Activated naive CD4-positive, alpha-beta T cell treated with anti-CD3 and anti-CD28 coated beads, Interleukin-2, amount 50 U/mL, for 72 hours (primary cell): ENCODE results near the gene VASN. TPM values are rescaled to one million over a fixed set of nuclear protein-coding genes. Genes with fewer than 3 reads are reported as not detected.

ENCODE experiments used
- ATAC-seq, 2 donors: fragments of 150-1000 bp; cut with Tn5 transposase; 2 replicates each; pipeline ENCODE4 v1.10.0; 2021; ENCODE audit warnings: mild to moderate bottlenecking in 2 of 2, moderate library complexity in 2 of 2
- DNase-seq, 2 donors: peaks; one replicate each; pipeline ENCODE4 v3.0.0; 2021 to 2022; ENCODE audit warnings: low spot score in 2 of 2
- H3K27ac Mint-ChIP-seq, 2 donors: one replicate each; pipeline ENCODE4 v1.8.0; 2022; ENCODE audit warnings: mild to moderate bottlenecking in 2 of 2, mixed read lengths in 2 of 2
- H3K36me3 Mint-ChIP-seq, 2 donors: one replicate each; pipeline ENCODE4 v1.8.0; 2022; ENCODE audit warnings: mixed read lengths in 2 of 2
- H3K9me3 Mint-ChIP-seq, 2 donors: one replicate each; pipeline ENCODE4 v1.8.0; 2022; ENCODE audit warnings: mixed read lengths in 2 of 2
- total RNA-seq, 2 donors: library from RNA; stranded (reverse); gene quantifications; one replicate each; pipeline ENCODE4 v1.2.3, GENCODE V29; 2022

VASN gene
- total RNA-seq, 2 donors from 2014 or later = not detected

- peak overlapping the region in 1 of 2 donors; percentile 48 for H3K27ac Mint-ChIP-seq
- H3K9me3 Mint-ChIP-seq = no peaks in the 10 kb centered on the region
- H3K36me3 Mint-ChIP-seq = peaks cover 0 to 6% of the 10 kb centered on the region in 2 donors
- DNase-seq (no peak), ATAC-seq (no peak)
Measured at GRCh38 chr16:4347010-4347409, 24.6 kb upstream of the VASN start.

- H3K27ac Mint-ChIP-seq = peak overlapping the region in 1 of 2 donors; percentile 65
- H3K9me3 Mint-ChIP-seq = no peaks in the 10 kb centered on the region
Measured at GRCh38 chr16:4347765-4348509, 23.7 kb upstream of the VASN start.

GRCh38 chr16:4349332-4349731, 22.3 kb upstream of the VASN start:
- ATAC-seq (no peak), DNase-seq (no peak)
- Mint-ChIP-seq H3K9me3 (no peaks in the 10 kb centered on the region), H3K36me3 (peaks cover 0 to 6% of the 10 kb centered on the region in 2 donors), H3K27ac (no peak overlapping the region)

More at GRCh38 chr16:4347765-4348509, 23.7 kb upstream of the VASN start:
- ATAC-seq (no peak), DNase-seq (no peak)
- H3K36me3 Mint-ChIP-seq = peaks cover 0 to 6% of the 10 kb centered on the region in 2 donors

GRCh38 chr16:4350365-4350786, 21.3 kb upstream of the VASN start:
- Mint-ChIP-seq H3K27ac (peak overlapping the region; percentile 91 to 94), H3K36me3 (peaks cover 0 to 6% of the 10 kb centered on the region in 2 donors), H3K9me3 (no peaks in the 10 kb centered on the region)
- DNase-seq = peak in 1 of 2 donors; percentile 38
- ATAC-seq = no peak

GRCh38 chr16:4350787-4351659, 20.6 kb upstream of the VASN start, which contains the start of gene PAM16:
PAM16 (minus strand) TSS chr16:4351321; CDS start chr16:4351234, 87 bp downstream.
- Mint-ChIP-seq H3K9me3 (no peaks in the 10 kb centered on the region), H3K27ac (peak within 1 kb of the TSS; percentile 91 to 94), H3K36me3 (peaks cover 0 to 6% of the 10 kb centered on the region in 2 donors)
- ATAC-seq = peak; percentile 91 to 94
- peak; percentile 99 for DNase-seq

GRCh38 chr16:4351880-4352279, 19.8 kb upstream of the VASN start:
- H3K9me3 Mint-ChIP-seq = no peaks in the 10 kb centered on the region
- DNase-seq (no peak), ATAC-seq (no peak)
- H3K36me3 Mint-ChIP-seq = peaks cover 0 to 6% of the 10 kb centered on the region in 2 donors
- peak overlapping the region in 1 of 2 donors; percentile 91 for H3K27ac Mint-ChIP-seq

GRCh38 chr16:4352843-4353242, 18.8 kb upstream of the VASN start:
- H3K36me3 Mint-ChIP-seq = peaks cover 0 to 6% of the 10 kb centered on the region in 2 donors
- DNase-seq = no peak
- no peak overlapping the region for H3K27ac Mint-ChIP-seq
- no peaks in the 10 kb centered on the region for H3K9me3 Mint-ChIP-seq
- ATAC-seq = no peak

- Mint-ChIP-seq H3K27ac (peak overlapping the region; percentile 39 to 91), H3K36me3 (peaks cover 0 to 6% of the 10 kb centered on the region in 2 donors), H3K9me3 (no peaks in the 10 kb centered on the region)
- no peak for DNase-seq
- no peak for ATAC-seq
Measured at GRCh38 chr16:4353675-4354074, 18.0 kb upstream of the VASN start.

GRCh38 chr16:4354512-4355409, 16.9 kb upstream of the VASN start:
- peaks cover 0 to 6% of the 10 kb centered on the region in 2 donors for H3K36me3 Mint-ChIP-seq
- ATAC-seq (no peak), DNase-seq (no peak)
- no peaks in the 10 kb centered on the region for H3K9me3 Mint-ChIP-seq
- H3K27ac Mint-ChIP-seq = peak overlapping the region; percentile 39 to 68

GRCh38 chr16:4356820-4357219, 14.8 kb upstream of the VASN start:
- no peaks in the 10 kb centered on the region for H3K36me3 Mint-ChIP-seq
- no peaks in the 10 kb centered on the region for H3K9me3 Mint-ChIP-seq
- DNase-seq = no peak
- ATAC-seq = no peak
- no peak overlapping the region for H3K27ac Mint-ChIP-seq

GRCh38 chr16:4358236-4358635, 13.4 kb upstream of the VASN start:
- H3K9me3 Mint-ChIP-seq = no peaks in the 10 kb centered on the region
- no peaks in the 10 kb centered on the region for H3K36me3 Mint-ChIP-seq
- H3K27ac Mint-ChIP-seq = no peak overlapping the region
- DNase-seq (no peak), ATAC-seq (no peak)

- Mint-ChIP-seq H3K36me3 (no peaks in the 10 kb centered on the region), H3K9me3 (no peaks in the 10 kb centered on the region), H3K27ac (peak overlapping the region; percentile 38 to 96)
- ATAC-seq (peak; percentile 77 to 82), DNase-seq (peak in 1 of 2 donors; percentile 83)
Measured at GRCh38 chr16:4358831-4359561, 12.7 kb upstream of the VASN start.

GRCh38 chr16:4359914-4360313, 11.7 kb upstream of the VASN start:
- Mint-ChIP-seq H3K9me3 (no peaks in the 10 kb centered on the region), H3K36me3 (no peaks in the 10 kb centered on the region), H3K27ac (no peak overlapping the region)
- DNase-seq (no peak), ATAC-seq (no peak)

- Mint-ChIP-seq H3K27ac (no peak overlapping the region), H3K36me3 (no peaks in the 10 kb centered on the region), H3K9me3 (no peaks in the 10 kb centered on the region)
- no peak for DNase-seq
- ATAC-seq = peak in 1 of 2 donors; percentile 22
Measured at GRCh38 chr16:4360538-4361021, 11.1 kb upstream of the VASN start.

- no peak for ATAC-seq
- no peak overlapping the region for H3K27ac Mint-ChIP-seq
- no peak for DNase-seq
Measured at GRCh38 chr16:4361033-4361943, 10.4 kb upstream of the VASN start.

More at GRCh38 chr16:4361033-4361943, 10.4 kb upstream of the VASN start:
- no peaks in the 10 kb centered on the region for H3K36me3 Mint-ChIP-seq
- H3K9me3 Mint-ChIP-seq = no peaks in the 10 kb centered on the region
